Cardiac muscle cell (in vitro differentiated cells and primary cell): ENCODE measurements around the gene PKP4. TPM values are rescaled to one million over a fixed set of nuclear protein-coding genes. Genes with fewer than 3 reads are reported as not detected.

Source experiments
- DNase-seq, 2 donors: peaks; one replicate each; pipeline versions ENCODE4 v3.0.0 to v3.0.0-alpha.2; 2010 to 2017; ENCODE audit warnings: low read depth in 1 of 2, low spot score in 1 of 2
- H3K27ac ChIP-seq: fragments of 200-600 bp; sonication (generic); 2 replicates; pipeline ENCODE4 v1.5.1; 2016
- H3K27me3 ChIP-seq: fragments of 200-600 bp; sonication (generic); 2 replicates; pipeline ENCODE4 v1.6.0; 2016; ENCODE audit warnings: control low read depth
- H3K36me3 ChIP-seq: fragments of 200-600 bp; sonication (generic); 2 replicates; pipeline ENCODE4 v1.5.1; 2016; ENCODE audit warnings: control low read depth
- H3K4me1 ChIP-seq: fragments of 200-600 bp; sonication (generic); 2 replicates; pipeline ENCODE4 v1.8.1; 2017; ENCODE audit warnings: low read depth, mild to moderate bottlenecking, mixed run types
- H3K4me3 ChIP-seq: fragments of 200-600 bp; sonication (generic); 2 replicates; pipeline ENCODE4 v1.5.1; 2016; ENCODE audit warnings: mild to moderate bottlenecking
- H3K9me3 ChIP-seq: fragments of 200-600 bp; sonication (generic); 2 replicates; pipeline ENCODE4 v1.5.1; 2017; ENCODE audit warnings: low read depth, mild to moderate bottlenecking, control low read depth
- CTCF ChIP-seq: IDR thresholded peaks from 2 replicates; pipeline ENCODE4 v1.5.1; 2012; ENCODE audit warnings: low read depth, mild to moderate bottlenecking, low read length
- polyA plus RNA-seq: library from polyadenylated mRNA; unstranded; fragments of >200 nt; fragmentation: Nextera tagmentation; extraction: Ambion mirVana; gene quantifications from 2 replicates; pipeline ENCODE4 v1.2.1, GENCODE V29; 2016
- total RNA-seq: library from RNA; depleted of rRNA; stranded (reverse); fragments of >200 nt; gene quantifications from 2 replicates; pipeline ENCODE4 v1.2.3, GENCODE V29; 2016

Gene PKP4
- total and polyA plus RNA-seq, 2 experiments from 2014 or later, result 7.2 to 73.1 TPM

GRCh38 chr2:158491072-158491471 lies 34.3 kb downstream of the PKP4 start:
- TF ChIP-seq CTCF, result no peak
- Histone ChIP-seq H3K4me1 (peaks cover 25% of the 10 kb centered on the region), H3K27ac (no peak overlapping the region), H3K36me3 (no peaks in the 10 kb centered on the region), H3K27me3 (no peaks in the 10 kb centered on the region), H3K4me3 (no peak overlapping the region), H3K9me3 (no peaks in the 10 kb centered on the region)
- no peak for DNase-seq

- Histone ChIP-seq H3K27ac (no peak overlapping the region), H3K36me3 (no peaks in the 10 kb centered on the region), H3K4me1 (peaks cover 24% of the 10 kb centered on the region), H3K27me3 (no peaks in the 10 kb centered on the region), H3K9me3 (no peaks in the 10 kb centered on the region), H3K4me3 (no peak overlapping the region)
- no peak for TF ChIP-seq CTCF
- DNase-seq, result peak in 1 of 2 donors; percentile 34
Observed at GRCh38 chr2:158493458-158493857, 36.7 kb downstream of the PKP4 start.

- TF ChIP-seq CTCF, result no peak
- H3K27me3 ChIP-seq, result no peaks in the 10 kb centered on the region
- no peak overlapping the region for H3K27ac ChIP-seq
- peaks cover 9% of the 10 kb centered on the region for H3K4me1 ChIP-seq
- H3K9me3 ChIP-seq, result no peaks in the 10 kb centered on the region
- no peaks in the 10 kb centered on the region for H3K36me3 ChIP-seq
- H3K4me3 ChIP-seq, result no peak overlapping the region
- DNase-seq, result peak in 1 of 2 donors; percentile 46
Observed at GRCh38 chr2:158495175-158495574, 38.4 kb downstream of the PKP4 start.

GRCh38 chr2:158496986-158497385 lies 40.2 kb downstream of the PKP4 start:
- no peaks in the 10 kb centered on the region for H3K9me3 ChIP-seq
- peaks cover 9% of the 10 kb centered on the region for H3K4me1 ChIP-seq
- no peak for DNase-seq
- no peaks in the 10 kb centered on the region for H3K36me3 ChIP-seq
- no peak overlapping the region for H3K27ac ChIP-seq
- no peak for TF ChIP-seq CTCF
- no peak overlapping the region for H3K4me3 ChIP-seq
- no peaks in the 10 kb centered on the region for H3K27me3 ChIP-seq

GRCh38 chr2:158497486-158497885 lies 40.7 kb downstream of the PKP4 start:
- Histone ChIP-seq H3K4me3 (no peak overlapping the region), H3K4me1 (peaks cover 8% of the 10 kb centered on the region), H3K36me3 (no peaks in the 10 kb centered on the region), H3K27ac (no peak overlapping the region), H3K27me3 (no peaks in the 10 kb centered on the region), H3K9me3 (no peaks in the 10 kb centered on the region)
- no peak for TF ChIP-seq CTCF
- no peak for DNase-seq
